Ascending aorta (tissue), 2 donors: Measurements from ENCODE around the gene PIK3C3. TPM values are rescaled to one million over a fixed set of nuclear protein-coding genes. Genes with fewer than 3 reads are reported as not detected.

Experiments used
- DNase-seq, 2 donors: peaks; one replicate each; pipeline ENCODE4 v3.0.0-alpha.2; 2019; ENCODE audit warnings: low spot score in 2 of 2
- H3K27ac ChIP-seq, 2 donors: fragments of 200-600 bp; sonication (generic); one replicate each; pipeline ENCODE4 v1.5.1; 2016 to 2017; ENCODE audit warnings: mild to moderate bottlenecking in 1 of 2
- H3K27me3 ChIP-seq: fragments of 200-600 bp; sonication (generic); one replicate; pipeline ENCODE4 v1.5.1; 2017
- H3K36me3 ChIP-seq, 2 donors: fragments of 200-600 bp; sonication (generic); one replicate each; pipeline ENCODE4 v1.5.1; 2016
- H3K4me1 ChIP-seq, 2 donors: fragments of 200-600 bp; sonication (generic); one replicate each; pipeline ENCODE4 v1.5.1; 2016 to 2017; ENCODE audit warnings: mild to moderate bottlenecking in 1 of 2
- H3K4me3 ChIP-seq, 2 donors: fragments of 200-600 bp; sonication (generic); one replicate each; pipeline ENCODE4 v1.5.1; 2016 to 2017; ENCODE audit warnings: mild to moderate bottlenecking in 1 of 2
- H3K9me3 ChIP-seq, 2 donors: fragments of 200-600 bp; sonication (generic); one replicate each; pipeline ENCODE4 v1.5.1; 2016
- CTCF ChIP-seq, 3 experiments: fragments of 200-600 bp in 2 of 3; fragments of 450-650 bp in 1 of 3; sonication (generic) in 2 of 3; IDR thresholded peaks; one replicate each; pipeline ENCODE4 v1.5.1; 2016 to 2019; ENCODE audit warnings: antibody characterized with exemption in 3 of 3, mild to moderate bottlenecking in 1 of 3, moderate library complexity in 1 of 3
- intact Hi-C: fragments of 100-400 bp; cut with DNase I; formaldehyde crosslinking; loops from one replicate; pipeline ENCODE4 v1.15.1; 2023
- total RNA-seq: library from RNA; depleted of rRNA; stranded (reverse); fragments of >200 nt; gene quantifications from one replicate; pipeline ENCODE4 v1.1.0, GENCODE V29; 2016

Gene PIK3C3
- total RNA-seq, 1 donor from 2014 or later = 24.1 TPM

DNA sequence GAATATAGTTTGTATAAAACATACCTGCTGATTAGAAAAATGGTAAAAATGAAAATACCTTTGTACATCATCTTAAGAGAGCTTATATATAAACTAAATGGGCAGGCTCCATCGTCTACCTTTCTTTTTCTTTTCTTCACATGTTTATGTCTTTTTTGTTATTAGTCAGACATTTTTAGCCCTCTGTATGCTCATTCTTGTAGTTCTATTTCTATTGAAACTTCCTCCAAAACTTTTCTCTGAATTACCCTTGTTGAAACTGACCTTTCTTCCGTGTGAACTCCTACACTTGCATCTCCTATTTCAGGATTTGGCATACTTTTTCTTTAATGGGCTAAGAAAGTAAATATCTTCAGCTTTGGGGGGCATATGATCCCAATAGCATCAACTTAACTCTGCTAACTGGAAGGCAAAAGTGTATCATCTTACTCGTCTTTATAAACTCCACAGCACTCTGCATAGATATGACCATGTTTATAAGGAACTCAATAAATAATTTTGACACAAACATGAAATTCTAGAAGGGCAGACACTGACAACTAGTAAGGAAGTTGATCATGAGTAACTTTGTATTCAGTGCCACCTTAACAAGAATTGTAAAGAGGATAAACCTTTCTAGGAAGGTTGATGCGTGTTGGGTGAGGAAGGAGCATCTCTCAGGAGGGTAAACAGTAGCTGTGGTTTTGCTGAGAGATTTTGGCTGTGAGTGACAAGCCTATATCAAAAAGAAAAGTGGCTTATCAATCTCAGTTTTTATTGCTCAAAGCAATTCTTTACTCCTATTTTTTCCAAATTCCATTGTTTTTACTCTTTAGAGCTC, 127.6 kb downstream of the PIK3C3 start:
- no peaks in the 10 kb centered on the region for H3K27me3 ChIP-seq
- intact Hi-C loops = no loop called here
- TF ChIP-seq CTCF (IDR thresholded peaks at IDR 0.05) = no peak

DNA sequence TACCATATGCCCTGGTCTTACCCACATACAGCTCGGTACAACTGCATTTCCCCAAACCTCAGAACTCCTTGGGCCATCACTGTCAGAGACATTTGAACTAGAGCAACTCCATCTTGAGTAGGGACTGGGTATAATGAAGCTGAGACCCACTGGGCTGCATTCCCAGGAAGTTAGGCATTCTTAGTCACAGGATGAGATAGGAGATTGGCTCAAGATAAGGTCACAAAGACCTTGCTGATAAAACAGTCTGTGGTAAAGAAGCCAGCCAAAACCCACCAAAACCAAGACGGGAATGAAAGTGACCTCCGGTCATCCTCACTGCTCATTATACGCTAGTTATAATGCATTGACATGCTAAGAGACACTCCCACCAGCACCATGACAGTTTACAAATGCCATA, 131.3 kb downstream of the PIK3C3 start:
- H3K4me1 ChIP-seq = no peaks in the 10 kb centered on the region
- no peaks in the 10 kb centered on the region for H3K9me3 ChIP-seq
- intact Hi-C loops = no loop called here
- no peak overlapping the region for H3K27ac ChIP-seq
- H3K4me3 ChIP-seq = no peak overlapping the region
- H3K27me3 ChIP-seq = no peaks in the 10 kb centered on the region
- DNase-seq = no peak
- H3K36me3 ChIP-seq = peaks cover 8 to 25% of the 10 kb centered on the region in 2 donors
- TF ChIP-seq CTCF (IDR thresholded peaks at IDR 0.05) = no peak

More for the DNA sequence above, 127.6 kb downstream of the PIK3C3 start:
- H3K9me3 ChIP-seq = no peaks in the 10 kb centered on the region
- H3K4me3 ChIP-seq = no peak overlapping the region
- no peaks in the 10 kb centered on the region for H3K4me1 ChIP-seq
- DNase-seq = no peak
- H3K36me3 ChIP-seq = peaks cover 9 to 50% of the 10 kb centered on the region in 2 donors
- no peak overlapping the region for H3K27ac ChIP-seq

DNA sequence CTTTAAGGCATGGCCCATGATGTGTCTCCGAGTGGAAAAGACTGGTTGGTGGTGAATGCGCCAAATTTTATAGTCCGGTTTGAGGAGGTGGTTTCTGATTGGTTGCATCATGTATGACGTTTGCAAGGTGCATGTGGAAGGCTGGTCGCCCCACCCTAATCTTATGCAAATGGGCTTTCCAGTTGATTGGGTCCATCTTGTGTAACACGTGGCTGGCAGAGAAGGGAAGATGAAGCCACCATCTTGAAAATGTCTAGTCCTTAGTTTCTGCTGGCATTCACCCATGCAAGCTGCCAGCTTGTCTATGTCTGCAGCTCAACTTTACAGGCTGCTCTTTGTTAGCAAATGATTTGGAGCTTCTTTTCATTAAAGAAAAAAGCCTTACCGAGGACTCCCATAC, 132.2 kb downstream of the PIK3C3 start:
- Histone ChIP-seq H3K9me3 (no peaks in the 10 kb centered on the region), H3K4me3 (no peak overlapping the region), H3K4me1 (no peaks in the 10 kb centered on the region), H3K27ac (no peak overlapping the region), H3K36me3 (peaks cover 6 to 18% of the 10 kb centered on the region in 2 donors), H3K27me3 (no peaks in the 10 kb centered on the region)
- intact Hi-C loops = no loop called here
- no peak for DNase-seq
- no peak for TF ChIP-seq CTCF (IDR thresholded peaks at IDR 0.05)

DNA sequence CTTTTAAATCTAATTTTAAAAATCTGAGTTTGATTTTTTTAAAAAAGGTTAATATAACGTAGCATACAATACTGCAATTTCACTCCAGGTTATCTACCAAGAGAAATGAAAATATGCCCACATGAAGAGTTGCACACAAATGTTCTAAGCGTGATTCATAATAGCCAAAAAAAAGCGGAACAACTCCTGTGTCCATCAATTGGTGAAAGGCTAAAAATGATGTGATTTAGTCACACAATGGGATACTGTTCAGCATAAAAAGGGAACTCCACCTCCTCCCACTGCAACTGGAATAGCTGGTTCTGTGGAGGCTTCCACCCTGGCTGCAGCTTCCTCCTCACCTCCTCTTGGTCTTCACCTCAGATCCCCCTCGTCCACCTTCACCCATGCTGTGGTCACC, 132.8 kb downstream of the PIK3C3 start:
- TF ChIP-seq CTCF (IDR thresholded peaks at IDR 0.05) = no peak
- no peaks in the 10 kb centered on the region for H3K4me1 ChIP-seq
- H3K9me3 ChIP-seq = no peaks in the 10 kb centered on the region
- intact Hi-C loops = no loop called here
- H3K27ac ChIP-seq = no peak overlapping the region
- no peak for DNase-seq
- peaks cover 0 to 12% of the 10 kb centered on the region in 2 donors for H3K36me3 ChIP-seq
- no peaks in the 10 kb centered on the region for H3K27me3 ChIP-seq
- H3K4me3 ChIP-seq = no peak overlapping the region

DNA sequence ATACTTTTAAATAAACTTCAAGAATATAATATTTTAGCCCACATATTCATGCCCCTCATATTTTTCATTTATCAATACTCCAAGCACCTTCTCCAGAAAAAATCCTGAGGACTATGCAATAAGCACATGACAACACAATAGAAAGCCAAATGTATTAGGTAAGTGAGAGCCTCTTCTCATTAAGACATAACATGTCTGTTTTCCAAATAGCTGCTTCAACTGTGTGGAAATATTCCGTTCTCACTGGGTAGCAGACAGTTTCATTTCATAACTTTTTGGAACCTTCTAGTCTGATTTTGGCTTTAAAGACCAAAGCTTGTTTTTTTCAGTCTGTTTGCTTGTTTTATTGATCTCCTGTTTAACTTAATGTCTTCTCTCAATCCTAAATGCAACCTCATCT, 137.8 kb downstream of the PIK3C3 start:
- no peaks in the 10 kb centered on the region for H3K36me3 ChIP-seq
- H3K4me1 ChIP-seq = no peaks in the 10 kb centered on the region
- no peak for DNase-seq
- no peak for TF ChIP-seq CTCF (IDR thresholded peaks at IDR 0.05)
- no peak overlapping the region for H3K27ac ChIP-seq
- H3K27me3 ChIP-seq = no peaks in the 10 kb centered on the region
- no peak overlapping the region for H3K4me3 ChIP-seq
- intact Hi-C loops = no loop called here
- no peaks in the 10 kb centered on the region for H3K9me3 ChIP-seq
